ENCODE measurements around the gene RNF11.
A peak's percentile ranks its signal among the peaks of the same experiment; 100 is the strongest.

The RNF11 gene

DNA sequence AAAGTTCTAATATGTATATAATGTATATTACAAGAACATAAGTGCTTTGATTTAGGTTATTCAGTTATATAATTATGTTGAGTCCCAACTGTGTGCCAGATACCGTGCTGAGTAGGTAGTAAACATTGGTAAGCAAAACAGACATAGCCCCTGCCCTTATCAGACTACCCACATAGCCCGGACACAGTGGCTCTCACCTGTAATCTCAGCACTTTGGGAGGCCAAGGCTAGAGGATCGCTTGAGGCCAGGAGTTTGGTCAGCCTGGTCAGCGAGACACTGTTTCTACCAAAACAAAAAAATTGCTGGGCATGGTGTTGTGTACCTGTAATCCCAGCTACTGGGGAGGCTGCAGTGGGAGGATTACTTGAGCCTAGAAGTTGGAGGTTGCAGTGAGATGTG is 30.7 kb downstream of the RNF11 start:
- no peak for DNase-seq

DNA sequence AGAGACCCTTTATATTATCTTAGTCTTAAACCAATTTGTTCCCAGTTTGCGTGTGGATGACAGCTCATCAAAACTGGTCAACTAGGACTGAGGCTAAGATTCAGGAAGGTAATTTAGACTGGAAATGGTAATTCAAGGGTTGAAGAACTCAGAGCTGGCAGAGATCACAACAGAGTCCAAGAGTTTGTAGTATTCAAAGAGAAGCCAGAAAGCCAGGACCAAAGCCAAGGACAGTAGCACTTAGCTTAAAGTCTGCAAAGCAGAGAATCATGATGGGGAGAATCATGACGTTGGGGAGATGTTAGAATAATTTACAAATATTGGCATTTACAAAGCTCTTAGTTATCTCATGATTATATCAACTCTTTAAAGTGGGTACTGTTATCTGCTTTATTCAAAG is 32.6 kb downstream of the RNF11 start:
- DNase-seq, result no peak

DNA sequence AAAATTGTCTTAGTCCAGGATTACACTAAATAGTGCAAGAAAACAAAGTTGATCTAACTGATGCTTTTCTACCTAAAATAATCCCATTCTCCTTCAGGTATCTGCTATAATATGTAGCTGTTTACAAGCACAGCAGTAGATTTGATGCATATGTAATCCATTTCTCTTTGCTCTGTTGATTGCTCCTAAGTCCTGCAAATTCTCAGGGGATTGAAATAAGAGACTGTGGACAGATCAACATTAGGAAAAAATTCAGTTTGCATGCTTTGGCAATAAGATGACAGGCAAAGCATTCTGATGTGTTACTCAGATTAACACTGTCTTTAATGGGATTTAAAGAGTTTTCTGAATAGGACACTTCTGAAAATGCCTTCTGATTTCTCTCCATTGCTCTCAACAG is 34.7 kb downstream of the RNF11 start:
- no peak for DNase-seq

DNA sequence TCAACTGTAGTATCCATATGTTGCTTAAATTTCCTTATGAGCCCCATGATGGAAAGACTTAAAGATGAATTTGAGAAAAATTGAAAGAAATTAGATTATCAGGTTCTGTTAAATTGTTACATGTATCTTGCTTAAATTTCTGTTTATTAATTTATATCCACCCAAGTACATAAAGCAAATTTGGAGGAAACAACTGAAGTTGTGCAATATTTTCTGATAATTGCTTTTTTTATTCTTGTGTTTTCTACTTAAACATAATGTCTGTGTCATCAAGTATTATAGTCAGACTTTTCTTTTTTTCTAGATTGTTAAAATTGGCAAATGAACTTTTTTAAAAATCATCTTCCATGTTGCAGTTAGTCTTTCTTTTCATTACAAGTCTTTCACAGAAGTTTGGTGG is 36.8 kb downstream of the RNF11 start:
- no peak for DNase-seq

DNA sequence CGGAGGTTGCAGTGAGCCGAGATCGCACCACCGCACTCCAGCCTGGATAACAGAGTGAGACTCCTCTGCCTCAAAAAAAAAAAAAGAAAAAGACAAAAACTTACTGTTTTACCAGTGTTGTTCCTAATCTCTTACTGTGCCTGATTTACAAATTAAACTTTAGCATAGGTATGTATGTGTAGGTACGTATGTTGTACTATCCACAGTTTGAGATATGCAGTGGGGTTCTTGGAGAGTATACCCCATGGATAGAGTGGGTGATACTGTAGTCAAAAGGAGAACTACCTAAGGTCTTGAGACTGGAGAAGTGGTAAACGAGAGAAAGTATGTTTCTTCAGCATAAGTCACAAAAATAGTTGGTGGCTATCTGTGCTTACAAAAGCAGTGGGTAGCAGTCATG is 38.6 kb downstream of the RNF11 start:
- DNase-seq, result no peak

DNA sequence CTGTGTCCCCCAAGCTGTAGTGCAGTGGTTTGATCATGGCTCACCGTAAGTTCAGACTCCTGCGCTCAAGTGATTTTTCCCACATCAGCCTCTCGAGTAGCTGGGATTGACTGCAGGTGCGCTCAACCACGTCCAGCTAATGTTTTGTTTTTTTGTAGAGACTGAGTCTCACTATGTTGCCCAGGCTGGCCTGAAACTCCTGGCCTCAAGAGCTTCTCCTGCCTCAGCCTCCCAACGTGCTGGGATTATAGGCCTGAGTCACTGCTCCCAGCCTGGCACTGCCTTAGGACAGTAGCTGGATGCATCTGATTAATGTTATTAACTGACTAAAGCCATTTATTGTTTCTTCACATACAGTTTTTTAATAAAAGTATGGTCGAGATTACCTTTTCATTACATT is 40.2 kb downstream of the RNF11 start:
- no peak for DNase-seq

DNA sequence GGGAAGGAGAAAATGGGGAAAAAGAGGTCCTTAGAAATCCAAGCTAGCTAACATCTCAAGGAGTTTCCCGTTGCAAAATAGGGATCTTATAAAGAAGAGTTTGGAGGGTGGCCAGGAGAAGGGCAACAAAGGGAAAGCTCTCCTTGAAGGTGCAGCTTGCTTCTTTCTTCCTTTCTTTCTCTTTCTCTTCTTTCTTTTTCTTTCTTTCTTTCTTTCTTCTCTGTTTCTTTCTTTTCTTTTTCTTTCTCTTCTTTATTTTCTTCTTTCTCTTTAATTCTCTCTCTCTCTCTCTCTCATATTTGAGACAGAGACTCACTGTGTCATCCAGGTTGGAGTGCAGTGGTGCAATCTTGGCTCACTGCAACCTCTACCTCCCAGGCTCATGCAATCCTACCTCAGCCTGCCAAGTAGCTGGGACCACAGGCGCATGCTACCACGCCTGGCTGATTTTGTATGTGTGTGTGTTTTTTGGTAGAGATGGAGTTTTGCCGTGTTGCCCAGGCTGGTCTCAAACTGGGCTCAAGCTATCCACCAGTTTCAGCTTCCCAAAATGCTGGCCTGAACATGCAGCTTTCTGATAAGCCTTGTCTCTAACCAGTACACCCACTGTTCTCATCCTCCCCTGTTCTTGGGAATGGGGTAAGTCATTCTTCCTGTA is 44.4 kb downstream of the RNF11 start:
- DNase-seq, result no peak

DNA sequence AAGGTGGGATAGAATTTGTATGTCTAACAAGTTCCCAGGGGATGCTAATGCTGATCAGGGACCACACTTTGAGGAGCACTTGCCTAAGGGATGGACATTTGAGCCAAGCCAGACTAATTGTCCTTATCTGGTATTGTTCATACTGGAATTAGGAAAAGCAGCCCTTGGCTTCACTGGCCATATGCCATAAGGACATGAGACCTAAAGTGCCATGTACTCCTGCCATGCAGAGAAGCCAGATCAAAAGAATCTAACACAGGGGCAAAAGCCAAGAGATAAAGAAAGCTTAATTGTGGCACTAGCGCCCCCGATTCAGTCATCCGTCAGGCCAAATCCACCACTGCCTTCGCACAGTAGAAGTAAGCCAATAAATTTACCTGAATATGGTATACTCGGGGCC is 45.7 kb downstream of the RNF11 start:
- DNase-seq, result no peak

DNA sequence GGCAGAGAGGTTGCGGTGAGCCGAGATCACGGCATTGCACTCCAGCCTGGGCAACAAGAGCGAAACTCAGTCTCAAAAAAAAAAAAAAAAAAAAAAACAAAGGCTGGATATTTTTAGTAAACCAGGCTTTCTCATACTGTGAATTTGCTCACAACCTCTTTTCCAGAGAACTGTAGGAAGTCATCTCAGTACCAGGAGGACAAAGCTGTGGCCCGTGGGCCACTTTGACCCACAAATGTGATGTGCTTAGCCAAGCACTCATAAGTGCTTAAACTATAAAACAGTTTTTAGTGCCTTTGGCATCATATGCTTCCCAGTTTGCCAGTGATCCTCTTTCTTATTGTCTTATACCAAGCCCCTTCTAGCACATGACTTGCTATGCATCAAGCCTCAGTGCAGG is 46.5 kb downstream of the RNF11 start:
- no peak for DNase-seq

DNA sequence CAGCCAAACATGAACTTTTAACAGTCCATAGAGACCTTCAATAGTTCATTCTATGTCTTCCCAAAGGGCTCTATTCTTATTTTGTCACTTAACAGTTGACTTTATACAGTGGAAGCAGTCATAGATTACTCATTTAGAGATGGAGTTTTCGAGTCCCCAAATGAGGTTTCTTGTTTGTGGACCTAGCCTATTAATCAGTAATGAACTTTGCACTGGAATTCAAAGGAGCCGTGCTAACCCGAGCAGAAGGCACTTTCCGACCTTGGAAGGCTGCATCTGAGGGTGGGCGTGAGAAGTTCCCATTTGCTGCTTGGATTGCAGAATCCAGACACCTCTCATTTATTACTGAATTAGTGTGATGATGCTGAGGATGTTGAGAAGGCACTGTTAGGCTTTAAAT is 47.9 kb downstream of the RNF11 start:
- no peak for DNase-seq

DNA sequence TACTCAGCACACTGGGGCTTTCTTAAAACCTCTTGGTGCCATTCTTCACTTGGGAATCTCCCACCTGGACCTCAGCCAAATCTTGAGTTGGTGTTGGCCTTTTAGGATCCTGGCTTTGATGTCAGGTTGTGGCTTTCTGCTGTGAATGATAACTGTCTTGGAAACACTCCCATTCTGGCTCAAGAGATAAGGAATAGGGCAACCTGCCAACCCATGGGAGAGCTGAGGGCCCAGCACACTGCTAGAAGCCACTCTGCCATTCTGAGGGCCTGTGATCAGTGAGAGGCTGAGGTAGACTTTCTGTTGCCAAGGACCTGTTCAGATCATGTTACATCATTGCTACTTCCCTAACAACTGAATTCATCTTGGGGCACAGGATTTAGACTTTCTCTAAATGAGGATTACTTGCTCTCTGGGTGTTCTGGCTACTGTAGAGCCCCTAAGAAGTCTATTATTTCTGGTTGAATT is 48.4 kb downstream of the RNF11 start:
- DNase-seq, result no peak

DNA sequence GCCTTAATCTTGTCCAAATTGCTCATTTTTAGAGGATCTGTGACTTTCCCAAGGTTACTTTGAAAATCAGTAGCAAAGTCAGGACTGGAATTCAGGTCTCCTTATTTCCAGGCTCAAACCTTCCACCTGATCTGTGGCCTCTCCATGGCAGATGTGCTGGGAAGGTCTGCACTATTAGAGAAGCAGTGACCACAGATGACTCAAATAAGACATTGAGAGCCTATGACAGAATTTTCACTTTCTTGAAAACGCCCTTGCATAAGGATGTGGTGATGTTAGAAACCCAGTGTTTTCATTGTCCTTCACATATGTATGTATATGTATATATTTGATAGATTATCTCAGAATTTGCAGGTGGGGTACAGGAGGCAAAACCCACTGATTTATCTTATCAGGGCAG is 49.0 kb downstream of the RNF11 start:
- no peak for DNase-seq

DNA sequence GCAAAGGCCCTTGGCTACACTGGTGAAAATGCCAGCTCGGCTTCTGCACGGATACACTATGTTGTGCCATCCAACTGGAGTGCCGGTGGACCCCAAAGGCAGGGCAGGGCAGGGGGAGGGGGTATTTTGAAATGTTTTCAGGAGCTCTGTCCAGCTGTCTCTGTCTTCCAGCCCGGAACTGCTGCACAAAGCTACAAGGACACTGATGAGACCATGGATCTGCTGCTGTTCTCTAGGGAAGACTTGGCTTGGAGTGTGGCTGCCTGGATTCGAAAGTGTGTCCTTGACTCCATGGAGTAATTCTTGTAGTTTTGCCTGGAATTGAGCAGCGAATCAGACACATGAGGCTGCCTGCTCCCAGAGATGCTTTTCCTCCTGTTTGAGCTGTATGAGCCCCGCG is 51.9 kb downstream of the RNF11 start:
- no peak for DNase-seq

DNA sequence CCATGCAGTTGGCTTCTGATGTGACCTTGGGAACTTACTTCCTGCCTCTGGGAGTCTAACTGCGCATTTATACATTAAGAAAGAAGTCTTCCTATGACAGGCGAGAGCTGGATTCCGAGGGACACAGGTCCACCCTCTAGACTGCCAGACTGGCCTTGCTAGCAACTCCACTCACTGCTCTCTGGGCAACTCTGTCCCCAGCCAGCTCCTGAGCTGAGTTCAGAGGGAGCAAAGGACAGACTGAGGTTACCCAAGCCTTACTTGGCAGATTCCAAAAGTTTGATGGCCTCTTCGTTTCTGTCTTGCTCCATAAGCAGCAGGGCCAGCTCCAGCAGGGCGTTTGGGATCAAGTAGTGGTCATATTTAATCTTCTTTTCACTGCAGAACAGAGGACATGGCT is 52.5 kb downstream of the RNF11 start:
- no peak for DNase-seq

DNA sequence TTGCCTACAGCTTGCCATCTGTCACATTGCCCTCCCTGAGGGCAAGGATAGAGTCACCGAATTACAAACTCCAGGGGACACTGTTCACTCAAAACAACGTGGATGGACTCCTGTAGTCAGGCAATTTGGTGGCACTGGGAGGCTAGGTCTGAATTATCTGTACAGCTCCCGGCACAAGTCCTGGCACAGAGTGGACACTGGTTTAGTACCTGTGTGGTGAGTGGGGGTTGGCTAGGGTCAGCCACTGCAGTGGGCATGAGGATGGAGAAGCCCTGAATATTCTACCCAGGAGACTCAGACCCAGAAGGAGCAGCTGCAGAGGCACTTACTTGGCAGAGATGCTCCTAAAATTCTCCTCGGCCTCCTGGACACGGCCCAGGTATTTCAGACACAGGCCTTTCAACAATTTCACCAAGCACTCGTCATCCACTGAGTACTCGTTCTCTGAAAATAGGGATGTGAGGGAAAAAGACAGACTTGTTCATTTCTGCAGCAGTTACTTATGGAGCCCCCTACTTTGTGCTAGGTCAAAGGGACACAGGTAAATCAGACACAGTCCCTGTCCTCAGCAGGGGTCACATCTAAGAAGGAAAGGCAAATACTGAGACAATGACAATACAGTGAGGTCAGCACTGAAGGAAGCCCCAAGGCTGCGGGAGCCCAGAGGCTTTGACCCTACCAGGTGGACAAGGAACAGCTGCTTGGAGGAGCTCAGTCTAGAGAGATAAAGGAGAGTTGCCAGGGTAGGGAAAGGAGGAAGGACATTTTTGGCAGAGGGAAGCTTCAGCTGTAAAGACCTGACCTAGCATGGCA is 53.8 kb downstream of the RNF11 start:
- no peak for DNase-seq

DNA sequence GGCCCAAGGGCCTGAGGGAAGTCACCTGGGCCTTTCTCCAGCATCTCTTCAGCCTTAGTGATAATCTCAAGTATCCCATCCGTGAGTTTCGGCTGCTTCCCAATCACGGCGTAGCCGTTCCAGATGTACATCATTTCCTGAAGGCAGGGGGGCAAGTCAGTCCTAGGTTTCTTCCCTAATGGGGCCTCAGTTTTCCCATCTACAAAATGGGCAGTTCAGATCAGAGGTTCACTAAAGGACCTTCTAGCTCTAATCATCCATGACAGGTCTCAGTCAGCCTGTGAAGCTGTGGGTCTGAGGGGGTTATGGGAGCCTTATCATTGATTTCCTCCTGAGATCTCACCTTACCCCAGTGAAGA is 54.4 kb downstream of the RNF11 start:
- DNase-seq, result no peak

DNA sequence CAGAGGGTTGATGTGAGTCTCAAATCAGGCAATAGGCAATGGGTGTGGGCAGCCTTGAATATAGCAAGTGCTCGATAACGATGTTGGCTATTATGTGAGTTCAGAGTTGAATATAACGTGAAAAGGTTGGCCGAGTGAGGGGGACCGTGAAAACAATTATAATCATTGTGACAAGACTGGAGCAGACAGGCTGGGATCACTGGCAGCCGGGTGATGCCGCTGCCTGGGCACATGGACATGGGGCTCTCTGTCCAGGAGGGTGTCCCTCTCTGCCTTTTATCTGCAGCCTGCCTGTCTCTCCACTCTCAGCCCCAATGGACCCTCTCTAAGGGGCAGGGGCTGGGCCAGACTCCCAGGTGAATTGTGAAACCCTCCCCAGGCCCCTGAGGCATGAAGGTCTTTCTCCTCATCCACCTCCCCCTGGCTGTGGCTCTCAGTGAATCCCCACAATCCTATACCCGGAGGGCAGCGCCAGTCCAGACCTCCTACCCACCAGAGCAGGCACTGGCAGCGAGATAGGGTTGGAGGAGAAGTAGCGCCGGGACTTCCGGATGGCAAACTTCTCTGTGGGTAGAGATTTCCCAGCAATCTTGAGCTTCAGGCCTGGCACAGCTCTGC is 57.9 kb downstream of the RNF11 start:
- no peak for DNase-seq

DNA sequence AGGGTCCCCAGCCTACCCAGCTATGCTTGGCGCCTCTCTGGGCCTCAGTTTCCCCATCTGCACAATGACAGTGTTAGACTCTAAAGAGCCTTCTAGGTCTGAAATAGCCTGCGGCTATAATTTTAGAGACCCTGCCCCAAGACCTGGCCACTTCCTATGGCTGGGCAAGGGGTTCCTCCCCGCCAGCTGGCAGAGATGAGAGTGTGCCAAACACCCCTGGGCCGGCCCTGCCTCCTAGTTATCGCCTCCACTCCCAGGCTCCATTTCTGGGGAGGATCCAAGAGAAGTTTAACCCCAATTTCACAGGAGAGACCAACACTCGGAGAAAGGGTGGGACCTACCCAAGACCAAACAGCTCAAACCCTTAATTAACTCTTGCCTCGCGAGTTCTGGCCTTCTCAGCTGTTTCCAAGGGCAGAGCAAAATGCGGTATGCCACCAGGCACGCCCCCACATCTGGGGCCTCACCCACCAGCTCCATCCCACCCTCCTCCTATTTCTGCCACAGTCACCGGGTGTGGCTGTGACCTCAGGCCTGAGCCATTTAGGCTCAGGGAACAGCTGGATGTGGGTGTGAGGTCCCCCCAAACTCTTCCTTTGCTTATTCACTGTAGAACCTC is 58.6 kb downstream of the RNF11 start:
- no peak for DNase-seq

DNA sequence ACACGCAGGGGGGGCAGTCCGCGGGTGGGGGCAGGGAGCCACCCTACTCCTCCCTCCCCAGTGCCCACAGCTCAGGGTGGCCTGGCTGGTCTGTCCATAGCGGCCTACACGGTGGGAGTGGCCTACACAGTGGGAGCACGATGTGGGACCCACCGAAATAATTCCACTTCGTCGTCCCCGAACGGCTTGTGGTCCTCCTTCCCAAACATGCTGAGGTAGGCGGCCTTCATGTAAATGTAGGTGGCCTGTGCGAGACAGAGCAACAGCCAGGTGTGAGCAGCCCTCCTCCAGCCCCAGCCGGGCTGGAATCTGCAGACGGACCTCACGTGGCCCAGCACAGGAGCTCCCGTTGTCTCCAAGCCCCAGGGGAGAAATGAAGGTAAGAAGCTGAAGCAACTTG is 59.9 kb downstream of the RNF11 start:
- DNase-seq, result no peak

DNA sequence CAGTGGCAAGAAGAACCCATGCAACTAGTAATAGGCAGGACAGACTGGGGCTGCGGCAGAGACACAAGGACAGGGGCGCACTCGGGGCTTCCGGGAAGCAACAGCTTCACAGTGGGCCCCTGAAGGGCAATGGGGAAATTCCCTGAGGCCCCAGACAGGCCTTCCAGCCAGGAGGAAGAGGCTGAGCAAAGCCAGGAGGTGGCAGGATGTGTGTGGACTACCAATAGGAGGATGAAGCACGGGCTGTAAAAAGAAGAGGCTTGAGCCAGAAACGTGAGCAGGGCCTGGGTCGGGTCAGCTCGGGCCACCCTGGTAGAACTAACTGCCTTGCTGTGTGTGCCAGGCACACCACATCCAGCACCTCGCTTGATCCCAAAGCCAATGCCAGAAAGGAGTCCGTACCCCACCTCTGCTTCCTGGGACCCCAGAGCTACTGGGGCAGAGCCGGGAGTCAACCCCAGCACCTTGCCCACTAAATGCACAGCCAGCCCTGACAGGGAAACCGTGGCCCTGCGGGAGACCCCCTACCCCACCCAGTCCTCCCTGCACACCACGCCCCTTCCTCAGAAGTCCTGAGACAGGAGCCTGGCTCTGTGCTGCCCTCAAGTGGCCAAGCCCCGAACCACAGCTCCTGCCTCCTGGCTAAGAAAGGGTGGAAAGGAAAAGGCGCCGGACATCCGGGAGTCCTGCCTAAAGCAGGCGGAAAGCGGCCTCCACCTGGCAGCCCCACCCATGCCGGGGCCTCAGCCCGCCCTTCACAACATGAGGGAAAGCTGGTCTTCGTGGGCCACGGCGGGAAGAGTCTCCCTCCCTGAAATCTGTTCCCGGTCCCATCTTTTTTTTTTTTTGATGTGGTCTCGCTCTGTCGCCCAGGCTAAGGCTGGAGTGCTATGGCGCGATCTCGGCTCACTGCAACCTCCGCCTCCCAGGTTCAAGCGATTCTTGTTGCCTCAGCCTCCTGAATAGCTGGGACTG is 60.6 kb downstream of the RNF11 start:
- peak; percentile 55 for DNase-seq

DNA sequence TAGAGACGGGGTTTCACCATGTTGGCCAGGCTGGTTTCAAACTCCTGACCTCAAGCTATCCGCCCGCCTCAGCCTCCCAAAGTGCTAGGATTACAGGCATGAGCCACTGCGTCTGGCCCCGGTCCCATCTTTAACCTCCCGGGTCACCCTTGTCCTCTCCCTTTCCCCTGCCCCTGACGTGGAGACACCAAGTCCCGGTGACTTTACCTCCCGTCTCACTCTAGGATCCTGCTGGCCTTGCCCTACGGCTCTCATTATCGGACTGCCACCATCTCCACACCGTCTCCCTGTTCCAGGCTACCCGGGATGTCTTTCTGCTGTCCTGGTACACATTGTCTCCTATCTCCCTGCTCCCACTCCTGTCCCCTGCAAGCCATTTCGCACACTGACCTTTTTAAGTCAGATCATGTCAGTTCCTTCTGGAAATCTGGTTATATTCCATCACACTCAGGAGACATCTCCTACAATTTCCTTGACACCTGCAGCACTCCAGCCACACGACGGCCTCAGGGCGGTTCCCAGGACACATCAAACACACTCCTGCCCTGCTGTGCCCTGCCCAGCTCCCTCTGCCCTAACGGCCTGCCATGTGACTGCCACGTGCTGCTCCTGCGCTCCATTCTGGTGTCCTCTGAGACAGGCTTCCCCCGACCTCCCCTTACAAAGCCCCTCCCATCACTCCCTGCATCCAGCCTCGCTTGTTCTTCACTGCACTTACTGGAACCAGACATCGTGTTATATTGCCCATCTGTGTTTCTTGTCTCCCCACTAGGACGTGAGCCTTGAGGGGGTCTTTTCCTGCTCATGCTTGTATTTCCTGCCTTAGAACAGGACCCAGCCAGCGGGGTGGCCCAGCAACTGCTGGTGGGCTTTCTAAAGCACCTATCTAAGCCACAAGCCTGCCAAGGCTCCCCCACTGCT is 61.6 kb downstream of the RNF11 start:
- DNase-seq, result no peak

DNA sequence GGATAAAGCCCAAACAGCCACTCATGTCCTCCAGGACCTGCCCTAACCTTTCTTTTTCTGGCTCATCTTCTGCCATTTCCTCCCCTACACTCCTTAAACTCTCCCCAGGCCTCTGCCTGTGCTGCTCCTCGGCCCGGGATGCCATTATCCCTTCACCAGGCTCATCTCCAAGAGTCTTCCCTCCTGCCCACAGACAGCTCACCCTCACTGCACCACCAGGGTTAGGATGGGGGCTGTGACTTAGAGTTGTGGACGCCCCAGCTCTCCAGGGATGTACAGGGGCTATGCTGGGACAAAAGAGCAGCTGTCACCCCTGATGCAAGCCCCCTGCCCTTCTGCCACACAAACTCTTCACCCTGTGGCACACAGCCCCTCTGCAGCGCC is 62.2 kb downstream of the RNF11 start:
- no peak for DNase-seq

All from activated gamma-delta T cell treated with Interleukin-2 at 50 U/mL for 16 hours (primary cell).